Adrenal gland (tissue), 5 donors: ENCODE data around the gene CFAP299.

Source experiments
- POLR2A ChIP-seq, 2 donors: fragments of 450-650 bp; IDR thresholded peaks; one replicate each; pipeline ENCODE4 v1.6.1; 2017; ENCODE audit warnings: antibody characterized with exemption in 2 of 2, mild to moderate bottlenecking in 2 of 2, moderate library complexity in 1 of 2
- TF ChIP-seq, protein P1 (sequence below), 6 experiments: fragments of 450-650 bp in 4 of 6; fragments of 200-600 bp in 2 of 6; sonication (generic) in 1 of 6; IDR thresholded peaks; 1 replicate in 5 of 6; 2 replicates in 1 of 6; pipeline versions ENCODE4 v1.5.1 to v1.8.0; 2016 to 2021; ENCODE audit warnings: antibody characterized with exemption in 6 of 6, mild to moderate bottlenecking in 2 of 6, moderate library complexity in 1 of 6
- donor health status: DM: no; HTN: no; CAD: no.

DNA sequence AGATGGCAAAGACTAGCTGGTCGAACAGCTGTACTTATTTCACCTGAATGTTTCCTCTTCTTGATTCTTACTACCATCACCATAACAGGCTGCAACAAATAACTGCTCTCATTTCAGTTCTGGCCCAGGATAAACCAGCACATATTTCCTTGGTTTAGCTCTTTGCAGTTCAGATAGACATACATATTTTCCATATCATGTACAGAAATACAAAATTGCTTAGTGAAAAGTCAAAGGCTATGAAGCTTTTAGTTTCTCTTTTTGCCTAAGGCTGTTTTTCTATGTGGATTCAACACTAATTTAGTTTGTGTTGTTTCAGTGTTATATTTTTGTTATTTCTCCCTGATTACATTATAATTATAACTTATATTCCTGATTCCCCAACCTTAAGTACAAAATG, 591.4 kb downstream of the CFAP299 start:
- TF ChIP-seq, protein P1, sequence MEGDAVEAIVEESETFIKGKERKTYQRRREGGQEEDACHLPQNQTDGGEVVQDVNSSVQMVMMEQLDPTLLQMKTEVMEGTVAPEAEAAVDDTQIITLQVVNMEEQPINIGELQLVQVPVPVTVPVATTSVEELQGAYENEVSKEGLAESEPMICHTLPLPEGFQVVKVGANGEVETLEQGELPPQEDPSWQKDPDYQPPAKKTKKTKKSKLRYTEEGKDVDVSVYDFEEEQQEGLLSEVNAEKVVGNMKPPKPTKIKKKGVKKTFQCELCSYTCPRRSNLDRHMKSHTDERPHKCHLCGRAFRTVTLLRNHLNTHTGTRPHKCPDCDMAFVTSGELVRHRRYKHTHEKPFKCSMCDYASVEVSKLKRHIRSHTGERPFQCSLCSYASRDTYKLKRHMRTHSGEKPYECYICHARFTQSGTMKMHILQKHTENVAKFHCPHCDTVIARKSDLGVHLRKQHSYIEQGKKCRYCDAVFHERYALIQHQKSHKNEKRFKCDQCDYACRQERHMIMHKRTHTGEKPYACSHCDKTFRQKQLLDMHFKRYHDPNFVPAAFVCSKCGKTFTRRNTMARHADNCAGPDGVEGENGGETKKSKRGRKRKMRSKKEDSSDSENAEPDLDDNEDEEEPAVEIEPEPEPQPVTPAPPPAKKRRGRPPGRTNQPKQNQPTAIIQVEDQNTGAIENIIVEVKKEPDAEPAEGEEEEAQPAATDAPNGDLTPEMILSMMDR (IDR thresholded peaks at IDR 0.05): no peak
- TF ChIP-seq POLR2A (IDR thresholded peaks at IDR 0.05): no peak
